Measurements from ENCODE around the gene B3GNT3.
A peak's percentile ranks its signal among the peaks of the same experiment; 100 is the strongest.
"Not testable (repeated sequence)": the region's sequence is repeated elsewhere in the genome, so short reads cannot be mapped to it uniquely, and the experiment has no call there.

B3GNT3 gene

GRCh38 chr19:17797424-17798201 is 2.7 kb downstream of the B3GNT3 start:
- no peak for DNase-seq

DNA sequence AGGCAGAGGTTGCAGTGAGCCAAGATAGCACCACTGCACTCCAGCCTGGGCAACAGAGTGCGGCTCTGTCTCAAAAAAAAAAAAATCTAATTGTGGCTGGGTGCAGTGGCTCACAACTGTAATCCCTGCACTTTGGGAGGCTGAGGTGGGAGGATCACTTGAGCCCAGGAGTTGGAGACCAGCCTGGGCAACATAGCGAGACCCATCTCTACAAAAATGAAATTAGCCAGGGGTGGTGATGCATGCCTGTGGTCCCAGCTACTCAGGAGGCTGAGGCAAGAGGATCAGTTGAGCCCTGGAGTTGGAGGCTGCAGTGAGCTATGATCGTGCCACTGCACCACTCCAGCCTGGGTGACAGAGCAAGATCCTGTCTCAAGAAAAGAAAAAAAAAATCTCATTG is 3.7 kb downstream of the B3GNT3 start:
- DNase-seq, result not testable (repeated sequence)

DNA sequence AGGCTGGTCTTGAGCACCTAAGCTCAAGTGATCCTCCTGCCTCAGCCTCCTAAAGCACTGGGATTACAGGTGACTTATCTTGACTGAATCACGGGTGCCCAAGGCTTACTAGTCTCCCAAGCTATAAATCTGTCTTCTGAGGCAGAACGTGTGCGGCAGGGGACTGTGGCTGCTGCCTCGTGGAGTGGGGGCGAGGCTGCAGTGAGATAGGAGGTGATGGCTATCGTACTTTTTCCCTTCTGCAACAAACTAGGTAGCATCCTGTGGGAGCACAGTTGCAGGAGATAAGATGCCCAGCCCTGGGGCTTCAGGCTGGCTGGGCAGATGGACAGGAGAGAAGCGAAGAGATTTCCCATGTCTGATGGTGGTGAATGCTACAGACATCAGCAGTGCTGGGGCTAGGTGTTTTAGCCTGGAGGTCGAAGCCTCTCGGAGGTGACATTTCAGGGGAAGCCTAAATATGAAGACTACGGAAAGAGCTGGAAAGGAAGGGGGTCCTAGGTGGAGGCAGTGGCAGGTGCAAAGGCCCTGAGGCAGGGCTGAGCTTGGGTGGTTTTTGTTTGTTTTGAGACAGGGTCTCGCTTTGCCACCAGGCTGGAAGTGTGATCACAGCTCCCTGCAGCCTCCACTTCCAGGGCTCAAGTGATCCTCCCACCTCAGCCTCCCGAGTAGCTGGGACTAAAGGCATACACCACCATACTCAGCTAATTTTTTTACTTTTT is 7.4 kb downstream of the B3GNT3 start:
- DNase-seq, result no peak

- peak; percentile 17 for DNase-seq
Observed at GRCh38 chr19:17803264-17803896, 8.4 kb downstream of the B3GNT3 start.

- DNase-seq, result no peak
Observed at GRCh38 chr19:17805427-17805826, 10.5 kb downstream of the B3GNT3 start.

- DNase-seq, result no peak
Observed at GRCh38 chr19:17806945-17807344, 12.0 kb downstream of the B3GNT3 start.

DNA sequence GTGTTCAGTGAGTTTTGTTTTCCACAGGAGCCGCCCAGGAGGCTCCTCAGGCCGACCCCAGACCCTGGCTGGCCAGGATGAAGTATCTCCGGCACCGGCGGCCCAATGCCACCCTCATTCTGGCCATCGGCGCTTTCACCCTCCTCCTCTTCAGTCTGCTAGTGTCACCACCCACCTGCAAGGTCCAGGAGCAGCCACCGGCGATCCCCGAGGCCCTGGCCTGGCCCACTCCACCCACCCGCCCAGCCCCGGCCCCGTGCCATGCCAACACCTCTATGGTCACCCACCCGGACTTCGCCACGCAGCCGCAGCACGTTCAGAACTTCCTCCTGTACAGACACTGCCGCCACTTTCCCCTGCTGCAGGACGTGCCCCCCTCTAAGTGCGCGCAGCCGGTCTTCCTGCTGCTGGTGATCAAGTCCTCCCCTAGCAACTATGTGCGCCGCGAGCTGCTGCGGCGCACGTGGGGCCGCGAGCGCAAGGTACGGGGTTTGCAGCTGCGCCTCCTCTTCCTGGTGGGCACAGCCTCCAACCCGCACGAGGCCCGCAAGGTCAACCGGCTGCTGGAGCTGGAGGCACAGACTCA is 12.9 kb downstream of the B3GNT3 start:
- peak; percentile 27 for DNase-seq

- no peak for DNase-seq
Observed at GRCh38 chr19:17811103-17811502, 16.2 kb downstream of the B3GNT3 start.

GRCh38 chr19:17811681-17812080 is 16.7 kb downstream of the B3GNT3 start:
- DNase-seq, result no peak

DNA sequence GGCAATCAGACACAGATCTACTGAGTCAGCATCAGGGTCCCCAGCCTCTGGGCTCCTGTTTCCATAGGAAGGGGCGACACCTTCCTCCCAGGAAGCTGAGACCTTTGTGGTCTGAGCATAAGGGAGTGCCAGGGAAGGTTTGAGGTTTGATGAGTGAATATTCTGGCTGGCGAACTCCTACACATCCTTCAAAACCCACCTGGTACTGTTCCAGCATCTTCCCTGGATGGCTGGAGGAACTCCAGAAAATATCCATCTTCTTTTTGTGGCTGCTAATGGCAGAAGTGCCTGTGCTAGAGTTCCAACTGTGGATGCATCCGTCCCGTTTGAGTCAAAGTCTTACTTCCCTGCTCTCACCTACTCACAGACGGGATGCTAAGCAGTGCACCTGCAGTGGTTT is 17.2 kb downstream of the B3GNT3 start:
- no peak for DNase-seq

- DNase-seq, result no peak
Observed at GRCh38 chr19:17817668-17818363, 22.9 kb downstream of the B3GNT3 start.

GRCh38 chr19:17821190-17821589 is 26.3 kb downstream of the B3GNT3 start, which contains the start of gene INSL3:
TSS of gene INSL3 (minus strand) at chr19:17821519. CDS start at chr19:17821506, 13 bp downstream.
- DNase-seq, result no peak

- no peak for DNase-seq
Observed at GRCh38 chr19:17824339-17824738, 29.4 kb downstream of the B3GNT3 start.

DNA sequence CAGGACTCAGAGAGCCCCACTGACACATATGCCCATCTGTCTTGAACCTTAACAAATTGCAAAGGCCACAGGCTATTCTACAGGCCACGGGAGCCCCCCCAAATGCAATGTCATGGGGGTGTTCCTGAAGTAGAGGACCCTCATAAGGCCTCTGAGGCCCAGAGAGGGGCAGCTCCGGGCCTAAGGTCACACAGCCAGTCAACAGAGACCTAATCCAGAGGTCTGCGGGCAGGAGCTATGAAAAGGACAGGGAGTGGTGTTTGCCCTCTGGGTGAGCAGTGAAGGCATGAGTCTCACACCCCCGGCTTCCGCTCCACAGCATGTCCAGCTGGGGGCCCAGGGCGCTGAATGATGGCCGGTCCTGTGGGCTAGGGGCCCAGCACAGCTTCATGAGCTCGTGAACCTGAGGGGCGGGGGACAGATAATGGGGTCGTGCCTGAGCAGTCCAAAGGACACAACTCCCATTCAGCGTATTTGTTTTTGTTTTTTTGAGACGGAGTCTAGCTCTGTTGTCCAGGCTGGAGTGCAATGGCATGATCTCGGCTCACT is 31.6 kb downstream of the B3GNT3 start:
- DNase-seq, result no peak

GRCh38 chr19:17829855-17830566 is 35.1 kb downstream of the B3GNT3 start:
- DNase-seq, result no peak

GRCh38 chr19:17830567-17831418 is 35.9 kb downstream of the B3GNT3 start:
- no peak for DNase-seq

GRCh38 chr19:17831419-17831888 is 36.5 kb downstream of the B3GNT3 start:
- DNase-seq, result no peak

- no peak for DNase-seq
Observed at GRCh38 chr19:17832443-17833208, 37.7 kb downstream of the B3GNT3 start.

DNA sequence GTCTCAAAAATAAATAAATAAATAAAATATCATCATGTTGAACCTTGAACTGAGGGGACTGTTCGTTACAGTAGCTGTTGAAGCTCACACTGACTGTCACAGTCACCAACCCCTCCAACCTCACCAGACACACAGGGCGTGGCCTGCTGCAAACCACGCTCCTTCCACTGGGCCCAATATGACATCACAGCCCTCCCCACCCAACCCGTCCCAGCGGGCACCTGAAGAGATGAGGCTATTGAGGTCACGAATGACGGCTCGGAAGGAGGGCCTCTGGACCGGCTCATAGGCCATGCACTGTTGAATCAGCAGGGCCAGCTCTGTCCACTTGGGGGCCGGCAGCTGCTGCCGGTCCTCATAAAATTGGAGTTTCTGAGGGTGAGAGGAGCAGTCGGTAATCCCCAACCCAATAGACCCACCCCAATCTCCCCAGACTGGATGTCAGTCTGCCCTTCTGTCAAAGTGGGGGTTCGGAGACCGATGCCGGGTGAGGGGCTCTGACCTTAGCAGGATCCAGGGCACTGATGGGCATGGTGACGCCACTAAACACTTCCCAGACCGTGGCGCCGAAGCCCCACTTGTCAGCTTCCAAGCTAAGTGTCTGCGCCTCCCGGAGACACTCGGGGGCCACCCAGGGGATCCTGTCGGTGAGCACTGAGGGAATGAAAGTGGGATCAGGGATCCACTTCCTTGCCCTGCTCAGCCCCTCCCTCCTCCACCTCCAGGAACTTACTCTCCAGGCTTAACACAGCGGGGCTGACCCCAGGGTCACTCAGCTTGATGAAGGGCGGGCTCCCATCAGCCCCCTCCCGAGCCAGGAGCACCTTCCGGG is 39.6 kb downstream of the B3GNT3 start:
- DNase-seq, result no peak
